BE2C (cell line): ENCODE results near the gene FBLN1.
"Not testable (repeated sequence)": the region's sequence is repeated elsewhere in the genome, so short reads cannot be mapped to it uniquely, and the experiment has no call there.

ENCODE experiments used
- DNase-seq: peaks from one replicate; pipeline ENCODE4 v3.0.0-alpha.2; 2020
- H3K27me3 ChIP-seq: fragments of 250-450 bp; sonication (Bioruptor Pico); 2 replicates; pipeline ENCODE4 v1.5.1; 2020; ENCODE audit warnings: mild to moderate bottlenecking
- H3K36me3 ChIP-seq: fragments of 250-450 bp; sonication (Bioruptor Pico); 2 replicates; pipeline ENCODE4 v1.5.1; 2020; ENCODE audit warnings: mild to moderate bottlenecking
- H3K4me1 ChIP-seq: fragments of 250-450 bp; sonication (Bioruptor Pico); 2 replicates; pipeline ENCODE4 v1.5.1; 2020
- H3K4me3 ChIP-seq: 2 replicates; pipeline ENCODE4 v1.5.1; 2011; ENCODE audit warnings: low read depth, low read length
- H3K9me3 ChIP-seq: fragments of 250-450 bp; sonication (Bioruptor Pico); 2 replicates; pipeline ENCODE4 v1.5.1; 2020
- TF ChIP-seq, protein P1 (sequence below): IDR thresholded peaks from 2 replicates; pipeline ENCODE4 v1.5.1; 2012; ENCODE audit warnings: mild to moderate bottlenecking, low read depth, low read length

Gene FBLN1

DNA sequence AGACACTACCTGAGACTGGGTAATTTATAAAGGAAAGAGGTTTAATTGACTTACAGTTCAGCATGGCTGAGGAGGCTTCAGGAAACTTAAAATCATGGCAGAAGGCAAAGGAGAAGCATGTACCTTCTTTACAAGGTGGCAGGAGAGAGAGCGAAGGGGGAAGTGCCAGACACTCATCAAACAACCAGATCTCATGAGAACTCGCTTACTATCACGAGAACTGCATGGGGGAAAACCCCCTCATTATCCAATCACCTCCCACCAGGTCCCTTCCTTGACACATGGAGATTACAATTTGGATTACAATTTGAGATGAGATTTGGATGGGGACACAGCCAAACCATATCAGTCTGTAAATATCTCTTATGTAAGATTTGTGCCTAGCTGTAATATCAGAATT, 118.0 kb downstream of the FBLN1 start:
- Histone ChIP-seq H3K4me3 (no peak overlapping the region), H3K36me3 (no peaks in the 10 kb centered on the region), H3K9me3 (no peaks in the 10 kb centered on the region), H3K4me1 (no peaks in the 10 kb centered on the region), H3K27me3 (no peaks in the 10 kb centered on the region)
- no peak for DNase-seq
- TF ChIP-seq, protein P1, sequence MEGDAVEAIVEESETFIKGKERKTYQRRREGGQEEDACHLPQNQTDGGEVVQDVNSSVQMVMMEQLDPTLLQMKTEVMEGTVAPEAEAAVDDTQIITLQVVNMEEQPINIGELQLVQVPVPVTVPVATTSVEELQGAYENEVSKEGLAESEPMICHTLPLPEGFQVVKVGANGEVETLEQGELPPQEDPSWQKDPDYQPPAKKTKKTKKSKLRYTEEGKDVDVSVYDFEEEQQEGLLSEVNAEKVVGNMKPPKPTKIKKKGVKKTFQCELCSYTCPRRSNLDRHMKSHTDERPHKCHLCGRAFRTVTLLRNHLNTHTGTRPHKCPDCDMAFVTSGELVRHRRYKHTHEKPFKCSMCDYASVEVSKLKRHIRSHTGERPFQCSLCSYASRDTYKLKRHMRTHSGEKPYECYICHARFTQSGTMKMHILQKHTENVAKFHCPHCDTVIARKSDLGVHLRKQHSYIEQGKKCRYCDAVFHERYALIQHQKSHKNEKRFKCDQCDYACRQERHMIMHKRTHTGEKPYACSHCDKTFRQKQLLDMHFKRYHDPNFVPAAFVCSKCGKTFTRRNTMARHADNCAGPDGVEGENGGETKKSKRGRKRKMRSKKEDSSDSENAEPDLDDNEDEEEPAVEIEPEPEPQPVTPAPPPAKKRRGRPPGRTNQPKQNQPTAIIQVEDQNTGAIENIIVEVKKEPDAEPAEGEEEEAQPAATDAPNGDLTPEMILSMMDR: no peak

DNA sequence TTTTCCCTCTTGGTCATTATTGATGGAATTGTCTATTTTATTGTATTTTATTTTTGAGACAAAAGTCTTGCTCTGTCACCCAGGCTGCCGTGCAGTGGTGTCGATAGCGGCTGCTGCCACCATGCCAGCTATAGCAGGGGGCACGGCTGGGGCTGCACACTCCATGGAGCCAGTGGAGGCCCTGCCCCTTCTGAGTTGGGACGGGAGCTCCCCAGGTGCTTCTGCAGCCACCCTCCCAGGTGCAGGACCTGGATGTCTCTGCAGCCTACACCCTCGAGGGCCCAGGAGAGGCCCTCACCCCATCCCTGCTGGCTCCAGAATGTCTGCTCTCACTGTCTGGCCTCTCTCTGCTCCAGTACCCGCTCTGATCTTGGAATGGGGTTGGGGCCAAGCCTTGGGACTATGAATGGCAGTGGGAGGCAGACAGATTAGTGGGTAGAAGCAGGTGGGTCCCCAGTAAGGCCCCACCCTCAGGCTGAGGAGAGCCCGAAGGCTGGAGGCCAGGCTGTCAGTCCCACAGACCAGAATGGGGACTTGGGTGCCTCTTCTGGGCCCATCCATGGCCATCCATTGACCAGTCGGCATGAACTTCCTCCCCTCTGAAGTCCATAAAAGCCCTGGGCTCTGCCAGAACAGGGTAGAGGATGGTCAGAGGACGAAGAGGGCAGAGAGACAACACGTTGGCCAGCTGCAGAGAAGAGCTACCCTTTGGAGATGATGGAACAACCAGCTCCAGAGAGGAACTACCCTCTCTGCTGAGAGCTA, 119.3 kb downstream of the FBLN1 start:
- no peaks in the 10 kb centered on the region for H3K27me3 ChIP-seq
- H3K4me3 ChIP-seq: no peak overlapping the region
- no peaks in the 10 kb centered on the region for H3K9me3 ChIP-seq
- TF ChIP-seq, protein P1: no peak
- DNase-seq: no peak
- no peaks in the 10 kb centered on the region for H3K36me3 ChIP-seq
- no peaks in the 10 kb centered on the region for H3K4me1 ChIP-seq

DNA sequence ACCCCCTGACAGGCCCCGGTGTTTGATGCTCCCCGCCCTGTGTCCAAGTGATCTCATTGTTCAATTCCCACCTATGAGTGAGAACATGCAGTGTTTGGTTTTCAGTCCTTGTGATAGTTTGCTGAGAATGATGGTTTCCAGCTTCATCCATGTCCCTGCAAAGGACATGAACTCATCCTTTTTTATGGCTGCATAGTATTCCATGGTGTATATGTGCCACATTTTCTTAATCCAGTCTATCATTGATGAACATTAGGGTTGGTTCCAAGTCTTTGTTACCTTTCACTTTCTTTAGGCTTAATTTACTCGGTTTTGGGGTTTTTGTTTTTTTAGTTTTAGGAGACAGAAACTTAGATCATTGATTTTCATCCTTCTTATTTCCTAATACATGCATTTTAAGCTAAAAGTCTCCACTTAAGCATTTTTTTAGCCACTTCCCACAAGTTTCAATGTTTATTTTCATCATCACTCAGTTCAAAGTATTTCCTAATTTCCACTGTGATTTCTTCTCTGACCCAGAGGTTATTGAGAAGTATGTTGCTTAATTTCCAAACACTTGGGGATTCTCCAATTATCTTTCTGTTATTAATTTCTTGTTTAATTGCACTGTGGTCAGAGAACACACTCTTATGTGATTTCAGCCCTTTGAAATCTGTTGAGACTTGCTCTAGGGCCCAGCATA, 120.9 kb downstream of the FBLN1 start:
- H3K4me3 ChIP-seq, DNase-seq, H3K27me3 ChIP-seq, H3K36me3 ChIP-seq, H3K4me1 ChIP-seq, H3K9me3 ChIP-seq: not testable (repeated sequence)

DNA sequence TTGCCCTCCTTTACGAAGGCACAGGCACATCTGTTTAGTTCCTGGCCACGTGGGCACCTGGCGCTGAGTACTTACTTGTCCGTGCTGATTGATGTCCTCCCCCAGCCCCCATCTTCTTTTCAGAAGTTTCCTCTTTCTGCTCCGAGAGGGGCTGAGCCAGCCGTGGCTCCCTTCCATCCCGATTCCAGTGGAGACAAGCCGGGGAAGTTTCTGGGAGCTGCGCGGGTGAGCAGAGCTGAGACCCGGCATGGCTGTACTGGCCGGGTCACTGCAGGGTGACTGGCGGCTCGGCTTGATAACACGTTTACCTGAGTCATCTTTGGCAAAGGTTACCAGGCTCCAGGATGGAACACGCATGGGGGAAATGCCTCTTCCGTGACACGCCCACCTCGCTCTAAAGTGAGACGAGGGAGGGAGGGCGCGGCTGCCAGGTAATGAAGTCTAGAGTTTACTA, 123.5 kb downstream of the FBLN1 start:
- H3K36me3 ChIP-seq: no peaks in the 10 kb centered on the region
- TF ChIP-seq, protein P1: no peak
- no peaks in the 10 kb centered on the region; the same call in 1 of the 2 replicates for H3K9me3 ChIP-seq
- H3K4me3 ChIP-seq: no peak overlapping the region
- no peaks in the 10 kb centered on the region for H3K4me1 ChIP-seq
- no peak for DNase-seq
- H3K27me3 ChIP-seq: no peaks in the 10 kb centered on the region

DNA sequence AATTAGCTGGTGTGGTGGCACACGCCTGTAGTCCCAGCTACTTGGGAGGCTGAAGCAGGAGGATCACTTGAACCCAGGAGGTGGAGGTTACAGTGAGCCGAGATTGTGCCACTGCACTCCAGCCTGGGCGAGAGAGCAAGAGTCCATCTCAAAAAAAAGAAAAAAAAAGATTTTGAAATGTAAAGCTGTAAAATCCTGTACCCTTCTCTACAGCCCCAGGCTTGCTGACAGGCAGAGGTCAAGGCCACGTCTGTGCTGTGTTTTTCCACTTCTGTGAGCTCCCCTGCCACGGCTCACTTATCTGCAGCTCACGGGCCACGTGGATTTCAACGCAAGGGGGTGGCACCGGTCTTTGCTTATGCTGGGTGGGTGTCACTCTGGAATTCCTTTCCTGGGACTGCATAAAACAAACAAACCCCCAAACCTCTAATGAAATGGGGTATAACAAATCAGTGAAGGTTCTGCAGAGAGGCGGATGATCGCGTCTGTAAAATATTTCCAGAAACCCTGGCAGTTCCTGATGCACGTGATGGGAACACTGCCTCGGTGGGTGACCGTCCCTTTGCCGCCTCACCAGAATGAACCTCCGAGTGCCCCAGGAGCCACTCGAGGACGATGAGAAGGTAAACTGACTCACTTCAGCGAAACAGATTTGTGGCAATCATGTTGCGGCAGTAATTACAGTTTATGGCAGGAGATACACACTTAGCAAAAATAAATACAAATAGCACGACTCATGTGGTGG, 125.0 kb downstream of the FBLN1 start:
- no peaks in the 10 kb centered on the region for H3K4me1 ChIP-seq
- no peaks in the 10 kb centered on the region for H3K36me3 ChIP-seq
- no peak for DNase-seq
- TF ChIP-seq, protein P1: no peak
- H3K9me3 ChIP-seq: no peaks in the 10 kb centered on the region; the same call in 1 of the 2 replicates
- H3K4me3 ChIP-seq: no peak overlapping the region
- H3K27me3 ChIP-seq: no peaks in the 10 kb centered on the region

DNA sequence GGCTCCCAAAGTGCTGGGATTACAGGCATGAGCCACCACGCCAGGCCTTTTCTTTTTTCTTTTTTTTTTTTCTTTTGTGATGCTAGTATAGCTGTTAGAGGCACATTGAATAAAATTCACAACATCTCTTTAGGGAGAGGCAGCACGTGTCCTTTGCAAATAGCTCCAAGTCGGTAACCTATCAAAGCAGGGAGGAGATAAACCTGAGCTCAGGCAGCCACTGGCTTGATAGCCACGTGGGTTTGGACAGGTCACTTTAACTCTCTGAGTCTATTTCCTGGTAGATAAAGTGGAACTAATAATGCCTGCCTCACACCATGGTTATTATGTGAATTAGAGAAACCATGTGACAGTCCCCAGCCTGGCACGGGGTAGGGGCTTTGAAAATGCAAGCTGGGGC, 125.8 kb downstream of the FBLN1 start:
- Histone ChIP-seq H3K36me3 (no peaks in the 10 kb centered on the region), H3K27me3 (no peaks in the 10 kb centered on the region), H3K9me3 (no peaks in the 10 kb centered on the region; the same call in 1 of the 2 replicates), H3K4me1 (no peaks in the 10 kb centered on the region), H3K4me3 (no peak overlapping the region)
- TF ChIP-seq, protein P1: no peak
- DNase-seq: no peak
